ENCODE measurements around the gene C9orf43. TPM values are rescaled to one million over a fixed set of nuclear protein-coding genes. Genes with fewer than 3 reads are reported as not detected.

C9orf43 gene
- total RNA-seq, 1 donor from 2014 or later = 0.37 TPM

DNA sequence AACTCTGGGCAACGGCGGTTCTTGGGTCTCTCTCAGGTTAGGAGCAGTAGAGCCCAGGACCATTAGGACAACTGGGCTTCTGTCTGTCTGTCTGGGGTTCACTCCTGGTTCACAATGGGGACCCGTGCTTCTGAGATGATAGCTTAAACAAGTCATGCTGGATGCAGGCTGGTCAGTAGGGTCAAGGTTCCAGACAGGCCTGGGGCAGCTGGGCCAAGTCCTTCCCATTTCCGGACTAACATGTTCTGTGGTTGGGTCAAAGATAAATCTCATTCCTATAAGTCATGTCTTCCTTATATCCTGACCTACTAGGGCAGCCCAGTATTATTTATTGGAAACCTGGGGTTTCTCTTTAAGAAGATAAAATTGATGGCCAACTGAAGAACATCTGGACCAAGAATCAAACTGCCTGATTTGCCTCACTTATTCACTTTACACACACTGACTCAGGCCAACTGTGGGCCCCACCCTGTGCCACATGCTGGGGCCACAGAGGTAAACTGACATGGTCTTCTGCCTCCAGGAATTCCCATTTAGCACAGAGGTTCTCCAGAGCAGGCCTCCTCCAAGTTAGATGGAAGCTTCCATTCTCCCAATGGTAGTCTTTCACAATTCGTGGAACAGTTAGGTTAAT is 42.1 kb upstream of the C9orf43 start:
- H3K27me3 Mint-ChIP-seq (ENCODE audit: low read depth) = no peaks in the 10 kb centered on the region
- no peaks in the 10 kb centered on the region for H3K4me1 Mint-ChIP-seq (ENCODE audit: low read depth)
- H3K36me3 Mint-ChIP-seq (ENCODE audit: low read depth) = peaks cover 3% of the 10 kb centered on the region
- no peak overlapping the region for H3K27ac Mint-ChIP-seq (ENCODE audit: unreplicated experiment)
- TF ChIP-seq, protein P1, sequence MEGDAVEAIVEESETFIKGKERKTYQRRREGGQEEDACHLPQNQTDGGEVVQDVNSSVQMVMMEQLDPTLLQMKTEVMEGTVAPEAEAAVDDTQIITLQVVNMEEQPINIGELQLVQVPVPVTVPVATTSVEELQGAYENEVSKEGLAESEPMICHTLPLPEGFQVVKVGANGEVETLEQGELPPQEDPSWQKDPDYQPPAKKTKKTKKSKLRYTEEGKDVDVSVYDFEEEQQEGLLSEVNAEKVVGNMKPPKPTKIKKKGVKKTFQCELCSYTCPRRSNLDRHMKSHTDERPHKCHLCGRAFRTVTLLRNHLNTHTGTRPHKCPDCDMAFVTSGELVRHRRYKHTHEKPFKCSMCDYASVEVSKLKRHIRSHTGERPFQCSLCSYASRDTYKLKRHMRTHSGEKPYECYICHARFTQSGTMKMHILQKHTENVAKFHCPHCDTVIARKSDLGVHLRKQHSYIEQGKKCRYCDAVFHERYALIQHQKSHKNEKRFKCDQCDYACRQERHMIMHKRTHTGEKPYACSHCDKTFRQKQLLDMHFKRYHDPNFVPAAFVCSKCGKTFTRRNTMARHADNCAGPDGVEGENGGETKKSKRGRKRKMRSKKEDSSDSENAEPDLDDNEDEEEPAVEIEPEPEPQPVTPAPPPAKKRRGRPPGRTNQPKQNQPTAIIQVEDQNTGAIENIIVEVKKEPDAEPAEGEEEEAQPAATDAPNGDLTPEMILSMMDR (IDR thresholded peaks at IDR 0.05) = no peak
- no peak for DNase-seq (ENCODE audit: low spot score)
- no peak overlapping the region for H3K4me3 Mint-ChIP-seq (ENCODE audit: unreplicated experiment)
- no peaks in the 10 kb centered on the region for H3K9me3 Mint-ChIP-seq (ENCODE audit: low read depth)

DNA sequence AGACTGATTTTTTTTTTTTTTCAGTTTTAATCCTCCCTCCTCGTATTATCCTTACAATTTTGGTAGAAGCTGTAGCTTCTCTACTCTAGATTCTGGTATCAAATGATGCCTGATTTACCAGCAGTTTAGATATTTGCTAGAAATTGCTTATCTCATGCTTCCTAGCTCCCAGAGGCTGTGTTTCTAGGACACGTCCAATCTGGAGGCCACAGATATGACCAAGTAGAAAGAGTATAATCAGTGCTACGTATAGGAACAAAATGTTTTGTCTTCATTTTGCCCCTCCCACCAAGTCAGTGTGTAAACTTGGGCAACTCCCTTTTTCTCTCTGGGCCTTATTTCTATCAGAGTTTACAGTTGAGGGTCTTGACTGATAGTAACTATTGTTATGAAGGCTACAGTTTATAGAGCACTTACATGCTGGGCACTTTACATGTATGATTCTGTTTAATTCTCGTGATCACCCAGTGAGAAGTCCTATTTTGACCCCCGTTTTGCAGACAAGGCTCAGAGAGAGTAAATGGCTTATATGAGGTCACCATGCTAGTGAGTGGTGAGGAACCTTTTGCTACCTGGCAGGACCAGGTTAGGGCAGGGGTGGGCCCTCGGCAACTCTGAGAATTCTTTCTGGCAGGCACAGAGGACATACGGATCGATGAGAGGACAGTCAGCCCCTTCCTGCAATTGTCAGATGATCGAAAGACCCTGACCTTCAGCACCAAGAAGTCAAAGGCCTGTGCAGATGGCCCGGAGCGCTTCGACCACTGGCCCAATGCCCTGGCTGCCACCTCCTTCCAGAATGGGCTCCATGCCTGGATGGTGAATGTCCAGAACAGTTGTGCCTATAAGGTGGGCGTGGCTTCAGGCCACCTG is 41.3 kb upstream of the C9orf43 start:
- Mint-ChIP-seq H3K9me3 (ENCODE audit: low read depth) (no peaks in the 10 kb centered on the region), H3K4me1 (ENCODE audit: low read depth) (no peaks in the 10 kb centered on the region), H3K36me3 (ENCODE audit: low read depth) (peaks cover 3% of the 10 kb centered on the region), H3K27ac (ENCODE audit: unreplicated experiment) (no peak overlapping the region), H3K27me3 (ENCODE audit: low read depth) (no peaks in the 10 kb centered on the region), H3K4me3 (ENCODE audit: unreplicated experiment) (no peak overlapping the region)
- DNase-seq (ENCODE audit: low spot score) = no peak
- TF ChIP-seq, protein P1 (IDR thresholded peaks at IDR 0.05) = no peak

DNA sequence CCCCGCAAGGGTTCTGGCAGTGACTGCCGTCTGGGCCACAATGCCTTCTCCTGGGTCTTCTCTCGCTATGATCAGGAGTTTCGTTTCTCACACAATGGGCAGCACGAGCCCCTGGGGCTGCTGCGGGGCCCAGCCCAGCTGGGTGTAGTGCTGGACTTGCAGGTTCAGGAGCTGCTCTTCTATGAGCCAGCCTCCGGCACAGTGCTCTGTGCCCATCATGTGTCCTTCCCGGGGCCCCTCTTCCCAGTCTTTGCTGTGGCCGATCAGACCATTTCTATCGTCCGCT is 40.7 kb upstream of the C9orf43 start:
- peaks cover 3% of the 10 kb centered on the region for H3K36me3 Mint-ChIP-seq (ENCODE audit: low read depth)
- H3K4me1 Mint-ChIP-seq (ENCODE audit: low read depth) = no peaks in the 10 kb centered on the region
- no peak for DNase-seq (ENCODE audit: low spot score)
- H3K4me3 Mint-ChIP-seq (ENCODE audit: unreplicated experiment) = no peak overlapping the region
- no peaks in the 10 kb centered on the region for H3K27me3 Mint-ChIP-seq (ENCODE audit: low read depth)
- H3K9me3 Mint-ChIP-seq (ENCODE audit: low read depth) = no peaks in the 10 kb centered on the region
- H3K27ac Mint-ChIP-seq (ENCODE audit: unreplicated experiment) = no peak overlapping the region
- TF ChIP-seq, protein P1 (IDR thresholded peaks at IDR 0.05) = no peak

DNA sequence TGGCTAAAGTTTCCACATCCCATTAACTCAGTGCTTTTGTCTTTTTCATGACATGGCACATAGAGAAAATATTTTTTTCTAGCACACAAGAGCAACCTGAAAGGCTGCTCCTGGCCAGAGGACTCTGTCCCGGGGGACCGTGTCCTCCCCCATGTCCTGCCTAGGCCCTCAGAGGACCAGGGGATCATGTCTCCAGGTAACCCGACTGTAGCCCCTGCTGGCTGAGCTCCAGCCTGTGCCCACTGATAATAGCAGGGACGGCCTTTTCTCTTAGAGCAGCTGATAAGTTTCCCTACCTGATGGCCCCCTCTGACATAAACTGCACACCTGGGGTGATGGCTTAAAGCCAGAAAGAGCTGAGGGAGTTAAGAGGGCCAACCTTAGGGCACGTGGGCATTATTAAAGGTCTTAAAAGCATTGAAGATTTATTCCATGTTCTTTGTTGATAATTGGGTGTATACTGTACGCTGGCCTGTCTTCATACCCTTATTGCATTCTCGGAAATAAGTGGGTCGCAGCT is 39.7 kb upstream of the C9orf43 start:
- Mint-ChIP-seq H3K36me3 (ENCODE audit: low read depth) (peaks cover 3% of the 10 kb centered on the region), H3K4me3 (ENCODE audit: unreplicated experiment) (no peak overlapping the region), H3K27me3 (ENCODE audit: low read depth) (no peaks in the 10 kb centered on the region), H3K9me3 (ENCODE audit: low read depth) (no peaks in the 10 kb centered on the region), H3K4me1 (ENCODE audit: low read depth) (peaks cover 6% of the 10 kb centered on the region), H3K27ac (ENCODE audit: unreplicated experiment) (no peak overlapping the region)
- DNase-seq (ENCODE audit: low spot score) = no peak
- TF ChIP-seq, protein P1 (IDR thresholded peaks at IDR 0.05) = no peak

DNA sequence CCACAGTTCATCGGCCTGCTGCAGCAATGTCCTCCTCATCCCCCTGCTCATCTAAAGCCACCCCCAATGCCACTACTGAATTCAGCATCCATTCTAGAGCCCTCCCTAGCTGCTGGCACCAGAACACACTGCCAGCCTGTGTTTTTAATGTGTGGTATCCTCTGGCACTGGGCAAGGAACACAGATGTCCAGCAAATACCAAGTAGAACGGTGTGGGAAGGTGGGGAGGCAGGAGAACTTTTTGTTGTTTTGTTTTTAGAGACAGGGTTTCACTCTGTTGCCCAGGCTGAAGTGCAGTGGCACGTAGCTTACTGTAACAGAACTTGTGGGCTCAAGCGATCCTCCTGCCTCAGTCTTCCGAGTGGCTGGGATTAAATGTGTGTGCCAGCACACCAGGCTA is 38.5 kb upstream of the C9orf43 start:
- TF ChIP-seq, protein P1 (IDR thresholded peaks at IDR 0.05) = no peak
- H3K9me3 Mint-ChIP-seq (ENCODE audit: low read depth) = no peaks in the 10 kb centered on the region
- no peaks in the 10 kb centered on the region for H3K27me3 Mint-ChIP-seq (ENCODE audit: low read depth)
- no peak overlapping the region for H3K27ac Mint-ChIP-seq (ENCODE audit: unreplicated experiment)
- H3K36me3 Mint-ChIP-seq (ENCODE audit: low read depth) = peaks cover 3% of the 10 kb centered on the region
- no peak overlapping the region for H3K4me3 Mint-ChIP-seq (ENCODE audit: unreplicated experiment)
- no peak for DNase-seq (ENCODE audit: low spot score)
- H3K4me1 Mint-ChIP-seq (ENCODE audit: low read depth) = peaks cover 6% of the 10 kb centered on the region

All from chondrocyte (in vitro differentiated cells).